T-helper 22 cell (primary cell): Measurements from ENCODE around the gene RBM12.

Experiments
- DNase-seq: peaks from one replicate; pipeline ENCODE4 v3.0.0-alpha.2; 2020; ENCODE audit warnings: low read depth

Gene RBM12

GRCh38 chr20:35653893-35654292 lies 10.8 kb downstream of the RBM12 start:
- no peak for DNase-seq

DNA sequence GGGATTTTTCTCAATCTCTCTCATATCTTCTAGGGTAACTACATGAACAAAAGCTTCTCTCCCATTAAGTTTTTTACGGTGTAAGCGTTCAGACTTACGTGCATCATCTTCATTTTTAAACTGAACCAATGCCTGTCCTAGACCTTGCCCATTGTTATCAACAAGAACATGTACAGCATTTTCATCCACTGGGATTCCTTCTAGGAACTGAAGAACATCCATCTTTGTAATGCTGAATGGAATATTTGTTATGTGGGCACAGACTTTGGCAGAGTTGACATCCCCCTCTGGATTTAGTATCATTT lies 11.3 kb downstream of the RBM12 start:
- DNase-seq, result no peak

DNA sequence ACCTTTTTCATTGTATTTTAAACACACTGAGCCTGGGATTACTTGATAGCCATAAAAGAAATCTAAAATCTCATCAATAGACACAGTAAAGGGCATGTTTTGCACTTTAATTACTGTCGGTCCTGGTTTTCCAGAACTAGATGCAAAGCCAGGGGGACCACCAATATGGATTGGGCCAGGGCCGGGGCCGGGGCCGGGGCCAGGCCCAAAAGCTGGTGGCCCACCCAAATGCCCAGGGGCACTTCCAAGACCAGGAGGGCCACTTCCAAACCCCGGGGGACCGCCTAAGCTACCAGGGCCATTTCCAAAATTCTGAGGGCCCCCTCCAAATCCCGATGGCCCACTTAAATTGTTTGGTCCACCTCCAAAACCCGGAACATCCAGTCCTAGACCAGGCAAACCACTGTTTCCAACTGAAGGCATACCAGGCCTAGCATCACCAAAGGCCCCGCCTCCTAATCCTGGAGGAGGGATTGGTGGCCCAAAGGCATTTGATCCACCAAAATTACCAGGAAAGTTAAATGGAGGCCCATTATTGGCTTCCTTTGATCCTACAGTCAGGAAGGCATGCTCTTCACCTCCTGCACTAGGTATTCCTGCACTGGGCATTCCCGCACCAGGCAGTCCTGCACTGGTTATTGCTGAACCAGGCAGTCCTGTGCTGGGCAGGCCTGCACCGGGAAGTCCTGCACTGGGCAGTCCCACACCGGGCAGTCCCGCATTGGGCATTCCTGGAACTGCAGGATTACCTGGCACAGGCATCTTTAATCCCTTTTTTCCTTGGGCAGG lies 11.9 kb downstream of the RBM12 start:
- DNase-seq, result no peak

DNA sequence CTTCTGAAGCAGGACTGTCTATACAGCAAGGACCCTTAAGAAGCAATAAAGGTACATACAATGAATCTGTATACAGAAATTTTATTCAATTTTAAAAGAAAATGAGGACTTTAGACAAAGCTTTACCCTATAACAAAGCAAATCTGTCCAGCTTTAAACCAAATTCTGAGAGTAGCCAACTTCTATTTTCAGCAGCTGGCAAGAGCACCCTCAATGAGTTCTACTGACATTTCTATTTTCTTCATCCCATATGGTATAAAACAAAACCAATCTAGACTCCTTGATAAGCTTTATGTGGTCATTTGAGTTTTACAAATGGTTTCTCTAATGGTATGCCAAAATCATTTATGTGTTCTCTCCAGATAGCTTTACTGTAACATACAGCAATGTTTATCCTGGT lies 12.7 kb downstream of the RBM12 start:
- no peak for DNase-seq

DNA sequence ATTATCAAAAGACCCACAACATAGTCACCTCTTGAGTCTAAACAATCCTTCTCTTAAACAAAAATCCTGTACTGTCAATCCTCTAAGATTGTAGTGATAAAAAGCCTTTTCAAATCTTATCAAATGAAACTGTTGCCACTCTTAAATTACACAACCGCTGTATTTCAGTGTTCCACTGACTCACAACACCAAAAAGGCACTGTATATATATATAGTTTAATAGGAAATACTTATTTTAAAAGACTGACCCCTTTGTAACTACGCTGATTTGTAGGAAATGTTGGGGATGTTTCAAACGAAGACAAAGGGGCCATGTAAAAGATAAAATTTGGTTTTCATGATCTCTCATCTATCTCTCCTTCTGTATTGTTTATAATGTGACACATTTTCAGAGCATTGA lies 14.1 kb downstream of the RBM12 start:
- no peak for DNase-seq

- no peak for DNase-seq
These were observed 15.9 kb downstream of the RBM12 start for GRCh38 chr20:35648836-35649235.

- DNase-seq, result no peak
These were observed 19.9 kb downstream of the RBM12 start for GRCh38 chr20:35644806-35645205.

- no peak for DNase-seq
These were observed 21.7 kb downstream of the RBM12 start for GRCh38 chr20:35643045-35643444.

DNA sequence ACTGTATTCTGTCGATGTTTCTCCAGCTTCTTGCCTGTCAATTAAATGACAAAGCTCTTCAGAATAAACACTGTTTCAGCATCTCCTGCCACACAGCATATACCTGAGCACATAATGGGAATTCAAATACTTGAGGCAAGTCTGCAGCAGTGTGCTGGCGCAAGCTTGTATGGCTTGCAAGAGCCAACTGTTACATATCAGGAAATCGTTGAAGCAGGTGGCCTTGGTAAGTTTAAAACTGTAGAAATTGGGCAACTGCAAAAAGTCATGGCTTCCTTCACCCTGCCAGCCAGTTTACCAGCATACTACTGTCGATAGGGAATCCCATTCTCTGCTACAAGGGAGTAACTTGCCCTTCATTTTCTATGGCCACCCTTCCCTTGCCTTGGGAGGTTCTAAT lies 23.0 kb downstream of the RBM12 start:
- DNase-seq, result no peak

GRCh38 chr20:35640724-35641123 lies 24.0 kb downstream of the RBM12 start:
- no peak for DNase-seq

DNA sequence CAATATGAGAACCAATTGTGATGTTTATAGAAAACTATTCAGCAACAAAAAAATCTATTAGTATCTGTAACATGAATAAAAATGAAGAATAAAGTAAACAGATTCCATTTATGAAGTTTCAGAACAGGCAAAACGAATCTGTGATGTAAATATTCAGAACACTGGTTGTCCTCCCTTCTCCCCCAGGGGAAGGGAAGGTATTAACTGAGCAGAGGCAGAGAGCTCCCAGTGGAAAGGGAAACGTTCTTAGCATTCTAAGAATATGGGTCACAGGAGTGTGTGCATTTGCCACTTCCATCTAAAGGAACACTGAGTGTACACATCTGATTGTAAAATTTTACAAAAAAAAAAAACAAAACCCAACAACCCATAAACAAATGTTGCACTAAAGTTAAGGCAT lies 25.9 kb downstream of the RBM12 start:
- no peak for DNase-seq

DNA sequence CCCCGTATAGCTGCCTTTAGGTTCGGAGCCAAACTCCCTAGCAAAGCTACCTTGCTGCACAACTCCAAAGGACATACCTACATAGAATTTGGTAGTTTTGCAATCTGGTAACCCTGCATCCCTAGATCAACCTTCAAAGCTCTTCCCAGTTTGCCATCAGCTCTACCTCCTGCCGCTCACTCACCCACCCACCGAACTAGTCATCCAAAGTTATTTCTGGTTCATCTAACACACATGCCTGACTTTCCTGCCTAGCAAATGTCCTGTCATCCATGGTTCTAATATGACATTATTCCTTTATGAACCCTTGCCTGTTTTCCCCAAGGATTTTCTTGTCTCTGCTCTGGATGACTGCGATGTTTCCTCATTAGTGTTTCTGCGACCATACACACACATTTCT lies 27.4 kb downstream of the RBM12 start:
- no peak for DNase-seq

DNA sequence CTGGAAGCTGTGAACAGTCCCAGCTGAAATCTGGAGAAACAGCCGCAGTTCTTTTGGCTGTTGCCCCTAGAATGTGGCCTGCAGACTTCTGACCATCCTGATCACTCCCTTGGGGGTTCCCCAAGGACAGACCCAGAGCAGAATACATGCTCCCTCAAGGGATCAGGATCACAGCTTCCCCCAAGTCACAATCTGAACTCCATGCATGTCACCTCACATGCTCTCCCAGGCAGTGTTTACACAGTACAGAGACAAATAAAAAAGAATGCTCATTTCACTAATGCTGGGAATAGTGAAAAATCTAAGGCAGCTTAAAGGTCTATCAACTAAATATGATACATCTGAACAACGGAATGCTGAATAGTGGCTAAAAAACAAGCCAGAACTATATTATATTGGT lies 28.6 kb downstream of the RBM12 start:
- DNase-seq, result no peak

DNA sequence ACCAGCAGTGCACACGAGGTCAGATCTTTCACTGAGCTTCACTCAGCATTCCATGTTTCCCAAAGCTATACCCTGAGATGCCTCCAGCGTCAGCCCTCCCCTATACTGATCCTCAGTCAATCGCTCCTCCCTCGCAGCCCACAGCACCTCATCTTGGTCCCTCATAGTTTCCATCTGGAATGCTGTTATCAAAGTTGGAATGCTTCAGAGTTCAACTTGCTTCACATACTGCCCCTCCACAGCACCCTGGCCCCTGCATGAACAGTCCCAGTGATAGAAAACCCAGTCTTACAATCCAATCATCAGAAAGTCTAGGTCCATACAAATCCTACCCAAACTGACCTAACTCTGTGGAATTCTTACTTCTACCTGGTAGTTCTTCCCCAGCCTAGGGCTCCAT lies 29.0 kb downstream of the RBM12 start:
- no peak for DNase-seq

DNA sequence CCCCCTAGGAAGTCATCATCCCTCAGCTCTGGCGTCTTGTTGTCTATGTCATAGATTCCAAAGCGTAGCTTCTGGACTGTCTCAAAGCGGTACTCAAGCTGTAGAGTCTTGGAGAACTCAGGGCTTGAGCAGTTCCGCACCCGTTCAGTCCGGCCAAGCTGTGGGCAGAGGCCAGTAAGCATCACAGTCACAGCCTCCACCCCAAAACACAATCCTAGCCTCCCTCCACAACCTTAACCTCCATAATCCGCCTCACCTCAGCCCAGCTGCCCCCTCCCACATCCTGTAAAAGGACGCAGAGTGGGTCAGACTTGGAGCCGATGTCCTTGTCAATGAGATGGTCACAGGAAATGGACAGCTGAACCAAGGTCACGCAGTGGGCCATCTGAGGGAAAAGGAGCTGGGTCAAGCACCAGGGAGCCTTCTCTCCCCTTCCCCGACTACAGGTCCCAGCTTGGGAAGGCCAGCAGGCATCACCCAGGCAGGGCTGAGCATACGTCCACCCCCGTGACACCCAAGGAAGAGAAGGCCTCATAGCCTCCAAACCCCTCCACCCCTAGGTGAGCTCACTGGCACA lies 32.1 kb downstream of the RBM12 start:
- no peak for DNase-seq

DNA sequence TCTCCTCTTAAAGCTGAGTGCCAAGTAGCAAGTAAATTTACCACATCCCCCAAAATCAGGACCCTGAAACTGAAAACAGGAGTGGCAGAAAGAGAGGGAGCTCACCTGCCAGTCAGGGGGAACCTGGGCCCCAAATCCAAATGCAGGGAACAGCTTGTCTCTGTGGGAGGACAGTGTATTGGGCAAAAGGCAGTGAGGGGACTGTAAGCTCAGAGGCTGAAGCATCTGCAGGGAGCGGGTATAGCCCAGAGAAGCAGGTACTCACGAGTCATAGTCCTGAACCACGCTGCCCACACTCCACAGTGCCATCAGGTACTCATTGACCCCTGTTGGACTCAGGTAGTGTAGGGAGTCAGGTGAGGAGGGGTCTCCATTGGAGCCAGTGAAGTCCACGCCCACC lies 34.1 kb downstream of the RBM12 start:
- no peak for DNase-seq

- no peak for DNase-seq
These were observed 35.1 kb downstream of the RBM12 start for GRCh38 chr20:35629427-35630145.

DNA sequence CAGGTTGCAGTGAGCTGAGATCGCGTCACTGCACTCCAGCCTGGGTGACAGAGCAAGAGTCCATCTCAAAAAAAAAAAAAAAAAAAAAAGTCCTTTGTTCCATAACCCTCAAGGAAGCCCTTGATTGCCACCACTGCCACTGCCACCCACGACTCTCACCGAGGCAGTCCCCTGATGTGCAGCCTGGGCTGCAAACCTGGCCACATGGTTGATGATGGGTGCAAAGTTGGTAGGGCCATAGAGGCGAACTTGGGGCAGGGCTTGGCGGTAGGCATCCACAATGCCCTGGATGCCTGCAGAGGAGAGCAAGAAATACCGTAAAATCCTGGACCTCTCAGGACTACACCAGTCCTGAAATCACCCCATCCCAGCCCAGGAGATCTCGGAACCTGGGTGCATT lies 37.6 kb downstream of the RBM12 start:
- no peak for DNase-seq

DNA sequence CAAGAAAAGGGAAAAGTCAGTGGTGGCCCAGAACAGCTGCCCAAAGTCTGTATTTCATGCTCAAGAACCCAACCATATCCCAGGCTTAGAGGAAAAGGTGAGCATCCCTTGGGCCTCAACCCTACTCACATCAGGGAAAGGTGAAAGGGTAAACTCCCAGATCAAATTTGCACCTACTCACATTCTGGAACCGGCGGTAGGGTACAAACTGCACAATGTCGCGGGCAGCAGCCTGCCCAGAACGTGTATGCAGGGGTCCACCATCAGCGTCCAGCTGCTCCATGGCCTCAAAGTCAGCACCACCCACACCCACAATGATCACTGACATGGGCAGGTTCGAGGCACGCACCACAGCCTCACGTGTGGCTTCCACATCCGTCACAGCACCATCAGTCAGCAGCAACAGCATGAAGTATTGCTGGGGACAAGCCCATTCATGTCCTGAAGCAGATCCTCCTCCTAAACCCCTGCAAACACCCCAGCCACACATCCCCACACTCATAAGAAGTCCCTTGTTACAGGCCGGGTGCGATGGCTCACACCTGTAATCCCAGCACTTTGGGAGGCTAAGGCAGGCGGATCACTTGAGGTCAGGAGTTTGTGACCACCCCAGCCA lies 38.2 kb downstream of the RBM12 start:
- no peak for DNase-seq

DNA sequence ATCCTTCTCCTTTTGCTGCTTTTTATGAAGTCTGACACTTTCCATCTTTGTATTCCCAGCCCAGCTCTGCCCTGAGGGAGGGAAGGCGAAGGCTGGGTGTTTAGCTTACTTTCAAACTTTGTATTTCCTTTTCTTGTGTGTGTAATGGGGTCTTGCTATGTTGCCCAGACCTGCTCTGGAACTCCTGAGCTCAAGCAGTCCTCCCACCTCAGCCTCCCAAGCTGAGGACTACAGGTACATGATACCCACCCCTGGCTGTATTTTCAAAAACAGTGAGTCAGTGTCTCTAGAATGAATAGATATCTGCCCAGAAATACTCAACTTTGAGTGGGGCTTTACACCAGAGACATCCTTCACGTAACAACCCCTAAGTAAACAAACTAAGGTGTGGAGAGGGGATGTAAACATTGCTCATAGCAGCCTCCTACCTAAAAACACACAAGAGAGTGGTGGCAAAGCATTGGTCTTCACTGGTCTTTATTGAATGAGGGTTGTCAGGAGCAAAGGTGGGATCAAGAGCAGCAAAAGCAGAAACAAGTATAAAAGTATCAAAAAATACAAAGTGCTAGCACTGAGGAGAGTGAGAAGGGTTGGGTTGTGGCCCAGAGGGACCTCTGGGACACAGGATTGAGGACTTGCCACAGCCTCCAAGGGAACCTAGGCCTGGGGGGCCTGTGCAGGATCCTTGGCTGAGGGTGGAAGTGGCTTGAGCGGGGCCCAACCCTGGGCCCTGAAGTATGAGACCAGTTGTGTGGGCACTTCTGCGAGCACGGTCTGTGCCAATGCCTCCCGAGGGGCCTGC lies 38.9 kb downstream of the RBM12 start:
- DNase-seq, result no peak

GRCh38 chr20:35621560-35621946 lies 43.1 kb downstream of the RBM12 start:
- no peak for DNase-seq

- no peak for DNase-seq
These were observed 43.7 kb downstream of the RBM12 start for GRCh38 chr20:35620818-35621559.
